GM21825 (cell line): ENCODE data around the gene TAPBPL.
"Not testable (repeated sequence)": the region's sequence is repeated elsewhere in the genome, so short reads cannot be mapped to it uniquely, and the experiment has no call there.

Source experiments
- ATAC-seq: cut with Tn5 transposase; IDR thresholded peaks from one replicate; pipeline ENCODE4 v1.9.1; 2021; ENCODE audit warnings: mild to moderate bottlenecking, moderate library complexity; ENCODE audit not compliant: unreplicated experiment

TAPBPL gene

GRCh38 chr12:6489449-6489848 is 37.6 kb downstream of the TAPBPL start:
- ATAC-seq: no peak

- ATAC-seq: not testable (repeated sequence)
These were observed 38.8 kb downstream of the TAPBPL start for GRCh38 chr12:6490673-6491072.

GRCh38 chr12:6492838-6493496 is 41.1 kb downstream of the TAPBPL start, which contains the start of gene MRPL51:
TSS of gene MRPL51 (minus strand) at chr12:6493262. CDS start at chr12:6493136, 126 bp downstream.
- ATAC-seq: peak; percentile 60

- ATAC-seq: peak; percentile 80
These were observed 41.8 kb downstream of the TAPBPL start, which contains the start of gene NCAPD2 for GRCh38 chr12:6493497-6494257. TSS of gene NCAPD2 (plus strand) at chr12:6494102. CDS start at chr12:6495099, 997 bp downstream.

GRCh38 chr12:6494258-6494743 is 42.5 kb downstream of the TAPBPL start:
- ATAC-seq: no peak

GRCh38 chr12:6494968-6495367 is 43.1 kb downstream of the TAPBPL start:
- no peak for ATAC-seq

- ATAC-seq: not testable (repeated sequence)
These were observed 45.4 kb downstream of the TAPBPL start for GRCh38 chr12:6497291-6497690.

- no peak for ATAC-seq
These were observed 48.6 kb downstream of the TAPBPL start for GRCh38 chr12:6500466-6500865.

GRCh38 chr12:6507102-6507998 is 55.5 kb downstream of the TAPBPL start:
- no peak for ATAC-seq

- no peak for ATAC-seq
These were observed 56.2 kb downstream of the TAPBPL start for GRCh38 chr12:6508087-6508486.
